Measurements from ENCODE around the gene CHST15.

The CHST15 gene

GRCh38 chr10:123995082-123995460 lies 98.3 kb downstream of the CHST15 start:
- DNase-seq: no peak

- peak; percentile 86 for DNase-seq
Observed at GRCh38 chr10:123994417-123995081, 98.8 kb downstream of the CHST15 start.

GRCh38 chr10:123993534-123994416 lies 99.6 kb downstream of the CHST15 start:
- DNase-seq: no peak

- DNase-seq: no peak
Observed at GRCh38 chr10:123991611-123992570, 101.5 kb downstream of the CHST15 start.

- no peak for DNase-seq
Observed at GRCh38 chr10:123990889-123991288, 102.5 kb downstream of the CHST15 start.

- DNase-seq: no peak
Observed at GRCh38 chr10:123988694-123989093, 104.7 kb downstream of the CHST15 start.

DNA sequence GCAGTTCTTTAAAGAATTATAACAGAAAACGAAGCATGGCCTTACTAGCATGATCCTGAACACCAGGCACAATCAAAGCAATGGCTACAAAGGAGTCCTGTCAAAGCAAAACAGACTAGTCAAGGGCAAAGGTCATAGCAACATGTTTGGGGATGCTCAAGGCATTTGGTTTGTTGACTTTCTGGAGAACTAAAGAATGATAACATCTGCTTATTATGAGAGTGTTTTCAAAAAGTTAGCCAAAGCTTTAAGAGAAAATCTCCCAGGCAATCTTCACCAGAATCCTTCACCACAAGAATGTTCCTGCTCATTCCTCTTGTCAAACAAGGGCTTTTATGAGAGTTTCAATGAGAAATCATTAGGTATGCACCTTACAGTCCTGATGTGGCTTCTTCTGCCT lies 106.7 kb downstream of the CHST15 start:
- no peak for DNase-seq

DNA sequence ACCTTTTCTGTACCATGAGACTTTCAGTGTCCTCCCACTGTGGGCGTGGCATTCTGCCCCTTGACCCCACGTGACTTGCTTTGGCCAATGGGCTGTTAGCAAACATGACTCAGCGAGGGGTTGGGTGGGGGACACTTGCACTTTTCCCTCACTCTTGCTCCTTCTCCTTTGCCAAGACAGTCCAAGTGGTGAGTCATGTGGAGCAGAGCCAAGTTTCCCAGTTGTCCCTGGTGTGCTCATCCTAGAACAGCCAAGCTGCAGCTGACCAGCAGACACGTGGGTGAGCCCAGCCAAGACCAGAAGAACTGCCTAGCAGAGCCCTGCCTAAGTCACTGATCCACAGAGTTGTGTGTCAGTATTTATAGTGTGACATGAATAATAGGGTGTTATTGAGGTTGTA lies 119.0 kb downstream of the CHST15 start:
- peak; percentile 60 for DNase-seq

GRCh38 chr10:123972481-123973401 lies 120.7 kb downstream of the CHST15 start:
- DNase-seq: no peak

DNA sequence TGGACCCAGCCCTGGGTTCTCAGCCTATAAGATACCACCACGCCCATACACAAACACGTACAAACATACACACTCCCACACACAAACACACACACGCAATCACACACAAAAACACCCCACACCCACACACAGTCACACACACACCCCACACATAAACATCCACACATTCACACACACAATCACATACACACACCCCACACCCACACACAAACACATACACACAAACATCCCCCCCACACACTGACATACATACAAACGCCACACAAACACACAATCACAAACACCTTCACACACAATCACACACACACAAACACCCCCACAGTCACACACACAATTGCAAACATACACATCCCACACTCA lies 122.5 kb downstream of the CHST15 start:
- no peak for DNase-seq

DNA sequence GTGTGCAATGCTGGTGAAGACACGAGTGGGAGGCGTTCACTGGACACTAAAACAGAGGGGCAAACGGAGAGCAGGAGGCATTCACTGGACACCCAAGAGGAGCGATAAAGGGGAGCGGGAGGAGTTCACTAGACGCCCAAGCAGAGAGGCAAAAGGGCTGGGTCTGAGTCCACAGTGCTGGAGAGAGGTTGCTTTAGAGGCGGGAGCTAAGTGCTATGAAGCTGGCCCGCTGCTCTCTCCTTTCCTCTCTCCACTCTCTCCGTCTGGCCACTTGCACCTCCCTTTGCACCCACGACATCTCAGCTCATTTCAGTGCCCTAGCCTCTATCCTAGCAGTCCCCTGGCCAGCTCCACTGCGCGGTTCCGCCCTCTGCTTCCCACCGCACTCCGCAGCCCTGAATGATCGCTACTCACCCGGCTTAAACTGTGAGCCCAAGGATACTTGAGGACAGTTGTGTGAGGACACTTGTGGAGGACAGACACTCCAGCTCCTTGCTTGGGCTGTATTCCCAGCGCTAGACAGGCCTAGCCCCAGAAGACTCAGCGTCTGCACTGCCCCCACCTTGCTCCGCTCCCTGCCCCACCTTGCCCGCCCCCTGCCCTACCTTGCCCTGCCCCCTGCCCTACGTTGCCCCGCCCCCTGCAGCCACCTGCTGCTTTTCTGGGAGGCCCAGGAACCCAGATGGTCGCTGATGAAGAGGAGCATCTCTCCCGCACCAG lies 123.0 kb downstream of the CHST15 start:
- no peak for DNase-seq

- peak; percentile 55 for DNase-seq
Observed at GRCh38 chr10:123967626-123968243, 125.7 kb downstream of the CHST15 start.

DNA sequence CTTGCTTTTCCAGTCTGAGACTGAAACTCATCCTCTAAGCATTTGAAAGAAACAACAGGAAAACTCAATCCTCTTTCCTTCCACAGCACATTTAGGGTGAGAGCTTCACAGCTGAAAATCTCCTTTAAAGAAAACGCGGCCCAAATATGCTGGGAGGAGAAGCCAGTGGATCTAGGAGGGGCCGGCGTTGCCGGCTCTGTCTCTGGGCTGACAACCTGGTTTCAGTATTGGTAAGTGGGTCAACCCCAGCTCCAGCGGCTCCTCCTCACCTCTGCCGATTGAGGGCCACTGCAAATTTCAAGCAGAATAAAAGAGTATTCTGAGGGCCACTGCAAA lies 126.5 kb downstream of the CHST15 start:
- DNase-seq: no peak

DNA sequence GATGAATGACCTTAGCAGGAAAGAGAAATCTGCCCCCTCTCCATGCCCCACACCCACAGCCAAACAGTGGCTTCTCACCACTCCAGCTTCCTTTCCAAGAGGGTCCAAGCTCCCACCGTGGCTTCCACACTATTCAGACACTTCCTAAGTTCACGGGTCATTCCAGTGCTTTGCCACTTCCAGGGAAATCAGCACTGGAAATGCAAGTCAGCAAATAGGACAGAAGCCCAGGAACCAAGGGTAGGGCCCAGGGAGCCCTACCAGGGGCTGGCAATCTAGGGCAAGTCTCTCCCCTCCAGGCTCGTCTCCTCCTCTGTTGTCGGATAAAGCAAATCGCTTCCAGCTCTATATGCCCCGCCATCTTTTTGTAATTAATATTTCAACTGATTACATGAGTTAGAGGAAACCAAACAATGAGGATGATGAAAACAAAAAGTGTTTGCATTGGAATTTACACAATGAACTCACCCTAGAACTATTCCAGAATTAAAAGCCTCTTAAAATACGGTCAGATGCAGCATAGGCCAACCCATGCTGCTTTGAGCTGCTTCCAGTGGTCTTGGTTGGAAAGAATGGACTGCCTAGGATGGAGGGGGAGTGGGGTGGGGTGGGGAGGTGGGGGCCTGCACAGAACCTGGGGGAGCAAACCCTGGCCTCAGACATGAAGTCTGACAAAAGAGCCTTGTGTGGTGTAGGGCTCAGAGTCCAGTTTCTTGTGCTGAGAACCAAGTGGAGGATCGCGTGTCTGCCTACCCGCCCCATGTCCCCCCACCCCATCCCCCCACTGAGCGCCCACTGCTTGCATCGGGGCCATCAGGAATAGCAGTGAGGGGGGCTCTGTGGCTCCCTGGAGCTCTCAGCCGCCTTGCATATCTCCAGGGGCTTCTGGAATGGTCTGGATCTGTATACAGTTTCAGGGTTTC lies 127.2 kb downstream of the CHST15 start:
- peak; percentile 32 for DNase-seq

DNA sequence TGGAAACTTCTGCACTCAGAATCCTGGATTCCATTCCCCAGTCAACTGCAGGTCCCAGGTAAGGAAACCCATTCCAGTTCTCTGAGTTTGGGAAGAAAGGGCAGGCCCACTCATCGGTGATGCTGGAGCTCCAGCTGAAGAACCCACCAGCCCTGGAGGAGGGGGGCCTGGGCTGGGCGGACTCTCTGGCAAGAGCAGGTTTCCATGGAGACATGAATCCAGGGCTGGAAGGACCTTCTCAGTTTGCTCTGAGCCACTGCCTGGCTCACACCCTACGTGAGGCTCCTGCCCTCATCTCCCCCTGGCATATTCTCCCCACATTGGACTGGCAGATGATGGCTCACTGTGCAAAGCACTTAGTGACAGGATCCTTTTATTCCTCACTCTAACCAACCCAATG lies 128.4 kb downstream of the CHST15 start:
- no peak for DNase-seq

DNA sequence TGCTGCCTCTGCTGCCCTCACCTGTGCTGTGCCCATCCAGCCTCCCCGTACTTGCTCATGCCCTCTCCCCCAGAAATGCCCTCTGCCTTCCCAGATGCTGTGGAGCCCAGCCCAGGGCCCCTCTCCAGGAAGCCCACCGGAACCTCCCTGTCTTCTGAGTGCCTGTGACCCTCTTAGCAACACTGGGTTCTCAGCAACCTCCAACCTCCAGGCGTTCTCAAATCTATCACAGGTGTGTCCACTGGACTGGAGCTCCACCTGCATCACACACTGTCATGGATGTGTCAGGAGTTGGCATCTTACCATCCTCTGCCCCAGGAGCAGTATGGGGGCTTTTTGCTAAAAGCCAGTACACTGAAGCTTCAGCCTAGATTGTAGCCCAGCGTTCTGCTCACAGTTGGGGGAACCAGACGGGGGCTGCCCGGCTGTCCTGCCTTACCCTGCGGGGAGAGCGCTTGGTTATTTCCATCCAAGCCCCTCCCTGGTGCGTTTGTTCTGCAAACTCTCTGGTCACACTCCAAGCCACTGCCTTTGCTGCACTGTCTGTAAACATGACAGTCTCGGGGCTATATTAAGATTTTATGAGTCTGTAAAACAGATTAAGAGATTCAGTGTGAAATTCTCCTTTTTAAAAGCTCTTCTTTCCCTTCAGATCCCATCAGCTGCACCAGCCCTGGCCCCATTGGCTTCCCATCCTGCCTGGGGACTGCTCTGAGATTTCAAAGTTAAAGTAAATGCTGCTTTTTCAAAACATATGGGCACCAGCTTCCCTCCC lies 130.5 kb downstream of the CHST15 start:
- no peak for DNase-seq

DNA sequence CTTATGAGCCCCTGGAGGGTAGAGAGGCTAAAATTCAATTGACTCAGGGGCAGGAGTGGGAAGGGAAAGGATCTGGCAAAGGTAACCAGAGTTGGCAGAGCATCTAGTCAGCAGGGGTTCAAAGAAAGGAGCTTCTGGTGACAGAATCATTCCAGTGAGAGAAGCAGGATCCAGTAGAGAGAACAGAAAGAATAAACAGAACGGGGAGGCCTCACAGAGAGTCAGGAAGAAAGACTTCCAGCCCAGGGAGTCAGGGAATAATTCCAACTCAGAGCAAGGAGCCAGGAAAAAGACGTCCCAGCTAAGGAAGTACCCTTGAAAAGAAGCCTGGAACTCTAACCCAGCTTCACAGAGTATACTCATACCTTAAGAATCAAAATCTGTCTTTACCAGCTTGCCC lies 135.2 kb downstream of the CHST15 start:
- DNase-seq: no peak
